ENCODE results near the gene SKI. TPM values are rescaled to one million over a fixed set of nuclear protein-coding genes. Genes with fewer than 3 reads are reported as not detected.
A peak's percentile ranks its signal among the peaks of the same experiment; 100 is the strongest.
"Not testable (repeated sequence)": the region's sequence is repeated elsewhere in the genome, so short reads cannot be mapped to it uniquely, and the experiment has no call there.

Gene SKI
- total RNA-seq, 6 experiments from 2014 or later: 23.7 to 84.8 (median 31.4) TPM

GRCh38 chr1:2330035-2330434 is 101.9 kb downstream of the SKI start:
- 80% methylated on average over 1 of the region's 12 CpGs for WGBS (ENCODE audit: insufficient coverage, low coverage, low lambda C conversion rate, missing lambda C conversion rate)
- no peaks in the 10 kb centered on the region for H3K4me1 ChIP-seq
- H3K9me3 ChIP-seq: no peaks in the 10 kb centered on the region
- H3K27me3 ChIP-seq: no peaks in the 10 kb centered on the region
- intact Hi-C loops (cut with DNase I): no loop called here
- no peak overlapping the region for H3K4me3 ChIP-seq
- ATAC-seq (no peak), DNase-seq (no peak)
- no peak overlapping the region for H3K27ac ChIP-seq
- H3K36me3 ChIP-seq: no peaks in the 10 kb centered on the region
- TF ChIP-seq POLR2A (IDR thresholded peaks at IDR 0.05) (no peak), CTCF (IDR thresholded peaks at IDR 0.05) (no peak)

GRCh38 chr1:2330519-2331199 is 102.5 kb downstream of the SKI start:
- H3K27ac ChIP-seq: no peak overlapping the region
- 58% methylated on average over 7 of the region's 31 CpGs for WGBS (ENCODE audit: insufficient coverage, low coverage, low lambda C conversion rate, missing lambda C conversion rate)
- intact Hi-C loops (cut with DNase I): no loop called here
- TF ChIP-seq CTCF (IDR thresholded peaks at IDR 0.05) (no peak), POLR2A (IDR thresholded peaks at IDR 0.05) (no peak)
- no peak overlapping the region for H3K4me3 ChIP-seq
- ATAC-seq: peak in 1 of 4 donors; percentile 33
- no peaks in the 10 kb centered on the region for H3K9me3 ChIP-seq
- DNase-seq: no peak
- no peaks in the 10 kb centered on the region for H3K36me3 ChIP-seq
- no peaks in the 10 kb centered on the region for H3K4me1 ChIP-seq
- H3K27me3 ChIP-seq: no peaks in the 10 kb centered on the region

GRCh38 chr1:2331200-2331544 is 103.1 kb downstream of the SKI start:
- no CpG with 5 or more reads among the region's 11 CpGs for WGBS (ENCODE audit: insufficient coverage, low coverage, low lambda C conversion rate, missing lambda C conversion rate)
- DNase-seq: no peak
- ATAC-seq: no peak
- H3K4me3 ChIP-seq: no peak overlapping the region
- H3K27me3 ChIP-seq: no peaks in the 10 kb centered on the region
- TF ChIP-seq CTCF (IDR thresholded peaks at IDR 0.05): no peak
- TF ChIP-seq POLR2A (IDR thresholded peaks at IDR 0.05): no peak
- no peak overlapping the region for H3K27ac ChIP-seq
- no peaks in the 10 kb centered on the region for H3K36me3 ChIP-seq
- no peaks in the 10 kb centered on the region for H3K9me3 ChIP-seq
- intact Hi-C loops (cut with DNase I): no loop called here
- H3K4me1 ChIP-seq: no peaks in the 10 kb centered on the region

GRCh38 chr1:2331580-2331979 is 103.5 kb downstream of the SKI start:
- H3K9me3 ChIP-seq; H3K27me3 ChIP-seq; ATAC-seq; intact Hi-C loops (cut with DNase I); DNase-seq; H3K27ac ChIP-seq; H3K36me3 ChIP-seq; H3K4me3 ChIP-seq; H3K4me1 ChIP-seq: not testable (repeated sequence)
- WGBS (ENCODE audit: insufficient coverage, low coverage, low lambda C conversion rate, missing lambda C conversion rate): 95% methylated on average over 31 of the region's 33 CpGs

- no peak for DNase-seq
Measured at GRCh38 chr1:2334366-2334765, 106.2 kb downstream of the SKI start.

More at GRCh38 chr1:2334366-2334765, 106.2 kb downstream of the SKI start:
- intact Hi-C loops (cut with DNase I): no loop called here
- no peak for TF ChIP-seq CTCF (IDR thresholded peaks at IDR 0.05)
- no peak for TF ChIP-seq POLR2A (IDR thresholded peaks at IDR 0.05)
- Histone ChIP-seq H3K27ac (no peak overlapping the region), H3K4me1 (no peaks in the 10 kb centered on the region), H3K36me3 (no peaks in the 10 kb centered on the region), H3K4me3 (no peak overlapping the region), H3K27me3 (no peaks in the 10 kb centered on the region), H3K9me3 (no peaks in the 10 kb centered on the region)
- ATAC-seq: no peak
- WGBS (ENCODE audit: insufficient coverage, low coverage, low lambda C conversion rate, missing lambda C conversion rate): 67% methylated on average over 1 of the region's 21 CpGs
